Liver (tissue), 9 donors: ENCODE measurements around the gene NOP9. TPM values are rescaled to one million over a fixed set of nuclear protein-coding genes. Genes with fewer than 3 reads are reported as not detected.

Source experiments
- DNase-seq: peaks from one replicate; pipeline ENCODE4 v3.0.0-alpha.2; 2017; ENCODE audit warnings: low spot score
- H3K27ac ChIP-seq, 2 donors: one replicate each; pipeline ENCODE4 v1.7.0; 2013; ENCODE audit warnings: inconsistent platforms in 2 of 2, low read length in 2 of 2, control low read depth in 1 of 2, low read depth in 1 of 2, mild to moderate bottlenecking in 1 of 2
- H3K27me3 ChIP-seq, 4 donors: one replicate each; pipeline versions ENCODE4 v1.6.1 to v1.7.0; 2013; ENCODE audit warnings: low read length in 3 of 4, inconsistent platforms in 1 of 4, mild to moderate bottlenecking in 1 of 4, moderate library complexity in 1 of 4; ENCODE audit not compliant: control insufficient read depth in 4 of 4, insufficient read depth in 4 of 4
- H3K36me3 ChIP-seq, 4 donors: one replicate each; pipeline versions ENCODE4 v1.6.1 to v1.7.0; 2013; ENCODE audit warnings: low read length in 3 of 4, mild to moderate bottlenecking in 3 of 4, low read depth in 1 of 4, moderate library complexity in 1 of 4; ENCODE audit not compliant: control insufficient read depth in 4 of 4, insufficient read depth in 3 of 4
- H3K4me1 ChIP-seq, 4 donors: one replicate each; pipeline versions ENCODE4 v1.6.1 to v1.7.0; 2013; ENCODE audit warnings: low read length in 3 of 4, mild to moderate bottlenecking in 3 of 4, moderate library complexity in 1 of 4; ENCODE audit not compliant: control insufficient read depth in 4 of 4, insufficient read depth in 4 of 4
- H3K4me3 ChIP-seq, 3 donors: one replicate each; pipeline versions ENCODE4 v1.6.1 to v1.7.0; 2013; ENCODE audit warnings: low read length in 3 of 3, control low read depth in 1 of 3, low read depth in 1 of 3, mild to moderate bottlenecking in 1 of 3
- H3K9ac ChIP-seq, 2 donors: one replicate each; pipeline ENCODE4 v1.7.0; 2013; ENCODE audit warnings: low read length in 2 of 2, mild to moderate bottlenecking in 2 of 2, moderate library complexity in 2 of 2, control low read depth in 1 of 2, low read depth in 1 of 2
- H3K9me3 ChIP-seq, 4 donors: one replicate each; pipeline versions ENCODE4 v1.6.1 to v1.7.0; 2013; ENCODE audit warnings: low read length in 3 of 4; ENCODE audit not compliant: control insufficient read depth in 4 of 4
- ATF3 ChIP-seq: IDR thresholded peaks from 2 replicates; pipeline ENCODE4 v1.6.1; 2016; ENCODE audit warnings: antibody characterized with exemption
- CTCF ChIP-seq: fragments of 150-350 bp; IDR thresholded peaks from 2 replicates; pipeline ENCODE4 v1.5.1; 2017; ENCODE audit warnings: improper control_type of control experiment, low read depth, low read length; ENCODE audit not compliant: missing input control
- EGR1 ChIP-seq, 2 donors: IDR thresholded peaks; 2 replicates each; pipeline ENCODE4 v1.6.1; 2016 to 2018; ENCODE audit warnings: antibody characterized with exemption in 2 of 2, low read depth in 2 of 2
- FOXA1 ChIP-seq: IDR thresholded peaks from 2 replicates; pipeline ENCODE4 v1.6.1; 2016; ENCODE audit warnings: antibody characterized with exemption
- FOXA2 ChIP-seq: IDR thresholded peaks from 2 replicates; pipeline ENCODE4 v1.6.1; 2016; ENCODE audit warnings: antibody characterized with exemption
- GABPA ChIP-seq, 2 donors: IDR thresholded peaks in 1 of 2; conservative IDR thresholded peaks in 1 of 2; 2 replicates each; pipeline ENCODE4 v1.6.1; 2016; ENCODE audit warnings: antibody characterized with exemption in 2 of 2, mild to moderate bottlenecking in 1 of 2, moderate library complexity in 1 of 2
- HNF4A ChIP-seq, 2 donors: conservative IDR thresholded peaks; 2 replicates each; pipeline ENCODE4 v1.6.1; 2016; ENCODE audit warnings: antibody characterized with exemption in 2 of 2, mild to moderate bottlenecking in 2 of 2
- HNF4G ChIP-seq: IDR thresholded peaks from 2 replicates; pipeline ENCODE4 v1.6.1; 2016; ENCODE audit warnings: antibody characterized with exemption
- NR2F2 ChIP-seq: IDR thresholded peaks from 2 replicates; pipeline ENCODE4 v1.6.1; 2016; ENCODE audit warnings: antibody characterized with exemption
- RAD21 ChIP-seq, 2 donors: IDR thresholded peaks; 2 replicates each; pipeline ENCODE4 v1.6.1; 2016; ENCODE audit warnings: antibody characterized with exemption in 2 of 2, mild to moderate bottlenecking in 2 of 2
- REST ChIP-seq: IDR thresholded peaks from 2 replicates; pipeline ENCODE4 v1.6.1; 2016; ENCODE audit warnings: antibody characterized with exemption, mild to moderate bottlenecking
- RXRA ChIP-seq, 2 donors: IDR thresholded peaks; 2 replicates each; pipeline ENCODE4 v1.6.1; 2017 to 2018; ENCODE audit warnings: antibody characterized with exemption in 2 of 2, mild to moderate bottlenecking in 1 of 2
- SP1 ChIP-seq: IDR thresholded peaks from 2 replicates; pipeline ENCODE4 v1.6.1; 2018; ENCODE audit warnings: antibody characterized with exemption, mild to moderate bottlenecking
- TAF1 ChIP-seq: conservative IDR thresholded peaks from 2 replicates; pipeline ENCODE4 v1.6.1; 2016; ENCODE audit warnings: antibody characterized with exemption, mild to moderate bottlenecking
- WGBS: extraction: QIAGEN DNeasy Blood & Tissue Kit; methylation state at CpG from one replicate; pipeline ENCODE4 v1.1.7; 2013; 5-methylcytosine and 5-hydroxymethylcytosine counted together
- polyA plus RNA-seq, 2 donors: library from polyadenylated mRNA; stranded (reverse) in 1 of 2; unstranded in 1 of 2; fragments of 200-250 nt in 1 of 2; fragments of >200 nt in 1 of 2; fragmentation: Nextera tagmentation in 1 of 2; extraction: Ambion mirVana in 1 of 2; gene quantifications; one replicate each; pipeline versions ENCODE4 v1.2.1 to v1.2.3, GENCODE V29; 2013 to 2015
- total RNA-seq, 2 donors: library from RNA; depleted of rRNA; stranded (reverse); fragments of >200 nt; gene quantifications; one replicate each; pipeline ENCODE4 v1.2.3, GENCODE V29; 2014
- donor health status: healthy.
- donor health status: healthy.
- donor health status: healthy.
- donor health status: healthy.
- donor health status: healthy.

The NOP9 gene
- total and polyA plus RNA-seq, 4 donors = 3.8 to 18.2 (median 9.7) TPM

- TF ChIP-seq EGR1 (IDR thresholded peaks at IDR 0.05; ENCODE audit: low read depth in 2 of 2) = no peak
- TF ChIP-seq RXRA (IDR thresholded peaks at IDR 0.05) = peak; percentile 12 to 14
- H3K36me3 ChIP-seq = peaks cover 4 to 30% (median 21%) of the 10 kb centered on the region in 4 donors
- peaks cover 31 to 79% (median 67%) of the 10 kb centered on the region in 4 donors for H3K4me1 ChIP-seq
- peak overlapping the region; percentile 9 to 43 for H3K9ac ChIP-seq
- H3K27ac ChIP-seq = peak overlapping the region; percentile 92 to 97
- H3K9me3 ChIP-seq = no peaks in the 10 kb centered on the region
- no peaks in the 10 kb centered on the region for H3K27me3 ChIP-seq
- 57% methylated on average over 7 of the region's 7 CpGs for WGBS
- H3K4me3 ChIP-seq = no peak overlapping the region
- no peak for DNase-seq
Measured at GRCh38 chr14:24308342-24309124, 8.9 kb downstream of the NOP9 start.

GRCh38 chr14:24309538-24310264, 10.1 kb downstream of the NOP9 start, which contains the start of gene LTB4R2:
LTB4R2 (plus strand) TSS chr14:24310140; CDS start chr14:24310665, 525 bp downstream.
- Histone ChIP-seq H3K4me3 (peak within 1 kb of the TSS in 2 of 3 donors; percentile 38 to 49), H3K27me3 (no peaks in the 10 kb centered on the region), H3K36me3 (peaks cover 2 to 19% (median 14%) of the 10 kb centered on the region in 4 donors), H3K4me1 (peaks cover 26 to 67% (median 58%) of the 10 kb centered on the region in 4 donors), H3K27ac (peak within 1 kb of the TSS; percentile 92 to 97), H3K9me3 (no peaks in the 10 kb centered on the region), H3K9ac (peak within 1 kb of the TSS; percentile 44 to 64)
- DNase-seq = no peak
- 64% methylated on average over 5 of the region's 5 CpGs for WGBS
- TF ChIP-seq REST = no peak
- no peak for TF ChIP-seq HNF4G
- no peak for TF ChIP-seq SP1
- TF ChIP-seq RXRA (IDR thresholded peaks at IDR 0.05) = no peak
- TF ChIP-seq TAF1 = no peak
- TF ChIP-seq CTCF = no peak

- H3K4me1 ChIP-seq = peaks cover 24 to 61% (median 54%) of the 10 kb centered on the region in 4 donors
- peak overlapping the region in 2 of 3 donors; percentile 38 to 49 for H3K4me3 ChIP-seq
- H3K27me3 ChIP-seq = no peaks in the 10 kb centered on the region
- H3K9me3 ChIP-seq = no peaks in the 10 kb centered on the region
- no peak for TF ChIP-seq NR2F2
- TF ChIP-seq TAF1 = no peak
- TF ChIP-seq FOXA2 = no peak
- no peak for TF ChIP-seq RAD21 (IDR thresholded peaks at IDR 0.05)
- no peak for TF ChIP-seq GABPA (IDR thresholded peaks at IDR 0.05 in 1 of 2, conservative IDR thresholded peaks at IDR 0.05 in 1 of 2)
- TF ChIP-seq HNF4A (conservative IDR thresholded peaks at IDR 0.05) = peak; percentile 6 to 62
- TF ChIP-seq EGR1 (IDR thresholded peaks at IDR 0.05; ENCODE audit: low read depth in 2 of 2) = no peak
- TF ChIP-seq FOXA1 = no peak
- no peak for TF ChIP-seq ATF3
- TF ChIP-seq RXRA (IDR thresholded peaks at IDR 0.05) = peak in 1 of 2 donors; percentile 26
- H3K36me3 ChIP-seq = peaks cover 0 to 14% (median 9%) of the 10 kb centered on the region in 4 donors
- 12% methylated on average over 5 of the region's 5 CpGs for WGBS
- DNase-seq = peak; percentile 74
- H3K27ac ChIP-seq = peak overlapping the region; percentile 92 to 97
- peak overlapping the region; percentile 40 to 64 for H3K9ac ChIP-seq
Measured at GRCh38 chr14:24310265-24310645, 10.6 kb downstream of the NOP9 start.
